A673 (cell line): ENCODE results near the gene GREB1L.

ENCODE experiments used
- CTCF ChIP-seq: fragments of 300-800, 200-600 bp; sonication (generic); conservative IDR thresholded peaks from 2 replicates; pipeline ENCODE4 v1.5.1; 2017; ENCODE audit warnings: low read depth, mild to moderate bottlenecking, antibody characterized with exemption, low read length, moderate library complexity, mixed read lengths
- EZH2 ChIP-seq: fragments of 200-600 bp; sonication (generic); IDR thresholded peaks from 2 replicates; pipeline ENCODE4 v1.6.1; 2017; ENCODE audit warnings: borderline replicate concordance, low read depth, mild to moderate bottlenecking, mixed read lengths, antibody characterized with exemption, low read length; ENCODE audit not compliant: poor library complexity, severe bottlenecking

GRCh38 chr18:21265971-21266673 is 24.1 kb downstream of the GREB1L start:
- no peak for TF ChIP-seq CTCF
- no peak for TF ChIP-seq EZH2
